Hematopoietic multipotent progenitor cell treated with erythropoietin and hydrocortisone succinate and interleukin-3 and kit ligand, for 8 days (in vitro differentiated cells): Measurements from ENCODE around the gene SLC39A11.

ENCODE experiments used
- DNase-seq: peaks from one replicate; pipeline ENCODE4 v3.0.0-alpha.2; 2015

SLC39A11 gene

DNA sequence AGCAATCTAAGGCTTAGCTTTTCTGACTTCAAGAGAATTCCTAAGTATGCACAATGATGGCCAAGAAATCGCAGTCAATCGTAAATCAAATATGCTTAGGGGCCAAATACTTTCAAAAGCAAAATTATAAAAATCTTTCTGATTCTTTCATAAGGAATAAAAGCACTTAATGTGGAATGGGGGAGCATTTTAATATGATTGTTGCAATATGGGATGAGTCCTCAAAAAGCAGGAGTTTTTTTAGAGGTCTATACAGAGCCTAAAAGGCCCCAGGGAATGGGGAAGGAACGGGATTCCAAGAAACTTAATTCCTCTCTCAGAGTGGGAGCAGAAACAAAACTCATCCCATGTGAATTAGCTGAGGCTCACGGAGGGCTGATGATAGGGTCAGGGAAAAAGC is 14.7 kb upstream of the SLC39A11 start:
- DNase-seq = no peak

GRCh38 chr17:73105431-73105830 is 12.9 kb upstream of the SLC39A11 start:
- no peak for DNase-seq

GRCh38 chr17:73104450-73104849 is 12.0 kb upstream of the SLC39A11 start:
- DNase-seq = no peak

GRCh38 chr17:73103641-73104335 is 11.3 kb upstream of the SLC39A11 start:
- DNase-seq = no peak

GRCh38 chr17:73101031-73101430 is 8.5 kb upstream of the SLC39A11 start:
- no peak for DNase-seq

- no peak for DNase-seq
These were observed 7.9 kb upstream of the SLC39A11 start for GRCh38 chr17:73100363-73100762.

GRCh38 chr17:73099511-73099910 is 7.0 kb upstream of the SLC39A11 start:
- no peak for DNase-seq

- DNase-seq = no peak
These were observed 6.4 kb upstream of the SLC39A11 start for GRCh38 chr17:73098919-73099318.

DNA sequence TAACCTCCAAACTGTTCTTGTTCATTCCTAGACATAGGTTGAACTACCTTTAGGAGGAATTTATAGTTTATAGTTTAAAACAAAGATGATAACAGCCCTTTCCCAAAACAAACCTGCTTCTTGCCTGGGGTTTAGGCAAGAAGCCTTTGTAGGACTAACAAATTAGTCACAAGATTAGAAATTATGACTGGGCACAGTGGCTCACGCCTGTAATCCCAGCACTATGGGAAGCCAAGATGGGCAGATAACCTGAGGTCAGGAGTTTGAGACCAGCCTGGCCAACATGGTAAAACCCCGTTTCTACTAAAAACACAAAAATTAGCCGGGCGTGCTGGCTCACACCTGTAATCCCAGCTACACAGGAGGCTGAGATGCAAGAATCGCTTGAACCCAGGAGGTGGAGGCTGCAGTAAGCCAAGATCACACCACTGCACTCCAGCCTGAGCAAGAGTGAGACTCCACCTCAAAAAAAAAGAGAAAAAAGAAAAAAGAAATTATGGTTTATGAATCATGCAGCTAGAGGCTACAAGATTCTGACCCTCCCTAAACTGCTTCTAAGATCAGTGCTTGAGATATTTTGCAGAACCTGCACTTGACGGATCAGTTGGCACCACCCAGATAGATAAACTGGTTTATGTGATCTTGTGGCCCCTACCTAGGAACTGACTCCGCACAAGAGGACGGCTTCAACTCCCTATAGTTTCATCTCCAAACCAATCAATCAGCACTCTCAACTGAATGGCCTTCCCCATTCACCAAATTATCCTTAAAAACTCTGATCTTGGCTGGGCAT is 5.7 kb upstream of the SLC39A11 start:
- peak; percentile 41 for DNase-seq

DNA sequence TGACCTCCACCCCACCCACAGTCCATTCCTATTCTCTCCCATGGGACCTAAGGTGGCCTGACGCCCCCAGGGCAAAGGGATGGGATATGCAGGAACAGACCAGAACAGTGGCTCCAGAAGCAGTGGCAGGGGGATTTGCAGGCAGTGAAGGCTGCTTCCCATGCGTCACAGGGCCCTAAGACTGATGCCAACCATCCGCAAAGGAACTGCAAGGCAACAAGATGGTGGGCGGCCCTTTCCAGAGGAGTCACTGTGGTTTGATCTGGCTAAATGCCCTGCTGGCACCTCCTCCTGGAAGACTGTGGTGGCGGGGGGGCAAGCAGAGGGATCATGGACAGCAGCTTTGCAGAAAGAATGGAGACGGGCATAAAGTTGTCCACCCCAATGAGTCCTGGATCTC is 4.4 kb upstream of the SLC39A11 start:
- no peak for DNase-seq

DNA sequence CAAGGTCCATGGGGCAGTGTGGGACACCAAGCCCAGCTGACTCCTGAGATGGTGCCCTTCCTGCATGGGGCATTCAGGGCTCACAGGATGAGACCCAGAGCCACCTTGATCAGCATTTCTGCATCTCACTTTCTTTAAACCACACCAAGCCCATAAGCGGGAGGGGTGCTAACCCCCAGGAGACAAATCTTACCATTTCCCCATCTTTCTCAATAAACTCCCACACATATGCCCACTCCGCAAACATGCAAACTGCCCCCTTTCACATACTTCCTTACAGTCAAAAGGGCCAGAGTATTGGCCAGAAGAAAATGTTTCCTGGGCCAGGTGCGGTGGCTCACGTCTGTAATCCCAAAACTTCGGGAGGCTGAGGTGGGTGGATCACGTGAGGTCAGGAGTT is 3.7 kb upstream of the SLC39A11 start:
- no peak for DNase-seq

- no peak for DNase-seq
These were observed 798 bp upstream of the SLC39A11 start for GRCh38 chr17:73093286-73093685.

- peak; percentile 23 for DNase-seq
These were observed 542 bp downstream of the SLC39A11 start for GRCh38 chr17:73091770-73092522.

- DNase-seq = peak; percentile 25
These were observed 1.1 kb downstream of the SLC39A11 start for GRCh38 chr17:73091410-73091769.

DNA sequence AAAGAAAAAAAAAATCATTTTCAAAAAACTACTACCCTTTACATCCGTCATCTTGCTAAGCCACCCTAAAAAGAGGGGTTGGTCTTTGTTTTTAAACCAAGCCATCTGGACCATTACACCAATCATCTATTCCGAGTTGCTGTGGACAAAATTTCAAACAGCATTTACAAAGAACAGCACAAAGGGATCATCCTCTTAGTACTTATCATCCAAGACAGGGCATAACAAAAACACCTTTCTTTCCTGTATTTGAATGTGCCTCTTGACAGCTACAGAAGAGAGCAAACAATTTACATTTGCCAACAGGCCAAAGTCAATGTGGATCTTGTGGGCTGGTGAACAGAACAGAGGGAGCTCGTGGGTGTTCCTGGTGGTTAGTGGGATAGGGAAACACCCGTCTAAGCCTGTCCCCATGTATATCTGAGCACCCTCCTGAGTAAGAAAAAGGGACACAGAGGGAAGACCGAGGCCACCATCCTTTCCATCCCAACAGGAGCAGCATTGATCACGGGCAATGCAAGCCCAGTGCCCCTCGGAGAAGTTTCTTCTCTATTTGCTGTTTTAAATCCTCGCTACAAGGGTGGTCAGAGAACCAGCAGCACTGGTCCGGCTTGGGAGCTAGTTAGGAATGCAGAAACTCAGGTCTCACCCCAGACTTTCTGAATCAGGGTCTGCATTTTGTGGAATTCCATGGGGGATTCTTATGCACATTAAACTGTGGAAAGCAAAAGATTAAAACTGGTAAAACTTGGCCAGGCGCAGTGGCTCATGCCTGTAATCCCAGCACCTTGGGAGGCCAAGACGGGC is 1.9 kb downstream of the SLC39A11 start:
- no peak for DNase-seq

- DNase-seq = no peak
These were observed 2.9 kb downstream of the SLC39A11 start for GRCh38 chr17:73089322-73090317.

- DNase-seq = no peak
These were observed 3.9 kb downstream of the SLC39A11 start for GRCh38 chr17:73088561-73088960.

- DNase-seq = no peak
These were observed 9.1 kb downstream of the SLC39A11 start for GRCh38 chr17:73083432-73083831.

GRCh38 chr17:73074566-73074965 is 17.9 kb downstream of the SLC39A11 start:
- DNase-seq = no peak

DNA sequence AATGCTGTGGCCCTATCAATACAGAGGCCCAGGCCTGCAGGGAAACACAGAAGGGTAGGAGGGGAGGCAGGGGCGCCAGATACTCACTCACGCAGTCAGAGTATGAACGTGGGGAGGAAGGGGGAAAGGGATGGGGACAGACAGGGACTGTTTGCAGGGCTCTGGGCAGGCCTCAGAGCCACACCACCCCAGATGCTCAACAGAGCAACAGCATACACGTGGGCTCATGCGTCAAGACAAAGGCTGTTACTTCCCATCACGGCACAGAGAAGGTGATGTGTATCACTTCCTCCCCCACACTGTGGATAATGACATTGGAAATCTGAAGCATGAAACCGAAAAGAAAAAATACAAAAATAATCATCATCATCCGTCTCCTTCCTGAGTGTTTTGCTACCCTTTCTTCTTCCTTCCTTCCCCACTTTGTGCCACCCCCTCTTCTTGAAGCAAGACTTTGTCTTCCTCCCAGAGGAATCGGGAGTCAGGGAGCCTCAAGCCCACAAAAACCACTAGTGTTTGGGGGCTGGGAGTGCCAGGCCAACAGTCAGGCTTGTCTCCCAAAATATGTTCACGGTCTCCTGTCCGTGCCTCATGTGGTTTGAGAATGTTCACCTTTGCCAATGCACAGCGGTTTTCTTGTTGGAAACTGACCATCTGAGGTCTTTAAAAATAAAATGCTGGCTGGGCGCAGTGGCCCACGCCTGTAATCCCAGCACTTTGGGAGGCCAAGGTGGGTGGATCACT is 20.1 kb downstream of the SLC39A11 start:
- DNase-seq = no peak
